ENCODE measurements around the gene TMEM98. TPM values are rescaled to one million over a fixed set of nuclear protein-coding genes. Genes with fewer than 3 reads are reported as not detected.
"Not testable (repeated sequence)": the region's sequence is repeated elsewhere in the genome, so short reads cannot be mapped to it uniquely, and the experiment has no call there.

The TMEM98 gene
- polyA plus RNA-seq, 1 donor (not counting 4 experiments of a cell fraction or from before 2014, with no cell fraction given): 66.8 TPM

GRCh38 chr17:32947736-32948135 lies 19.8 kb downstream of the TMEM98 start:
- H3K4me3 ChIP-seq (ENCODE audit: control insufficient read depth in 2 of 3, extremely low read depth in 1 of 3, insufficient read depth in 2 of 3, low read depth in 1 of 3, low read length in 3 of 3): no peak overlapping the region
- H3K27ac ChIP-seq (ENCODE audit: control insufficient read depth, insufficient read depth, low read length): no peak overlapping the region
- dilution Hi-C loops (cut with MboI; ENCODE audit: extremely low pct_ligation_motif_present, low sequenced_read_pairs): no loop called here
- no peak for TF ChIP-seq EZH2 (IDR thresholded peaks at IDR 0.05; ENCODE audit: low read length)
- no peak for TF ChIP-seq CTCF (optimal IDR thresholded peaks at IDR 0.05 in 1 of 3, IDR thresholded peaks at IDR 0.05 in 1 of 3, conservative IDR thresholded peaks at IDR 0.05 in 1 of 3; ENCODE audit: extremely low read depth in 1 of 3, insufficient read depth in 2 of 3, low read length in 3 of 3)
- no peaks in the 10 kb centered on the region for H3K9me1 ChIP-seq (ENCODE audit: control insufficient read depth, extremely low read depth, insufficient read depth, low read length)
- no peaks in the 10 kb centered on the region for H3K79me2 ChIP-seq (ENCODE audit: control insufficient read depth, insufficient read depth, low read length)
- DNase-seq (ENCODE audit: low read depth, low spot score): no peak
- no peak overlapping the region for H3K4me2 ChIP-seq (ENCODE audit: control insufficient read depth, extremely low read depth, insufficient read depth, low read depth, low read length)
- H3K27me3 ChIP-seq (ENCODE audit: control insufficient read depth, extremely low read depth, insufficient read depth, low read length): no peaks in the 10 kb centered on the region
- no peak overlapping the region for H3K9ac ChIP-seq (ENCODE audit: control insufficient read depth, extremely low read depth, insufficient read depth, low read length)
- no peak for FAIRE-seq
- H3K4me1 ChIP-seq (ENCODE audit: control insufficient read depth, extremely low read depth, insufficient read depth, low read length): peaks cover 11% of the 10 kb centered on the region
- H3K9me3 ChIP-seq (ENCODE audit: control insufficient read depth, low read depth, low read length): no peaks in the 10 kb centered on the region
- no peaks in the 10 kb centered on the region for H3K36me3 ChIP-seq (ENCODE audit: control insufficient read depth in 2 of 2, extremely low read depth in 1 of 2, insufficient read depth in 2 of 2, low read length in 2 of 2)
- no peaks in the 10 kb centered on the region for H4K20me1 ChIP-seq (ENCODE audit: control insufficient read depth, extremely low read depth, insufficient read depth, low read length)
- no peak overlapping the region for H2AFZ ChIP-seq (ENCODE audit: control insufficient read depth, low read length)

GRCh38 chr17:32949181-32949580 lies 21.2 kb downstream of the TMEM98 start:
- no peaks in the 10 kb centered on the region for H3K9me3 ChIP-seq (ENCODE audit: control insufficient read depth, low read depth, low read length)
- no peaks in the 10 kb centered on the region for H3K9me1 ChIP-seq (ENCODE audit: control insufficient read depth, extremely low read depth, insufficient read depth, low read length)
- no peaks in the 10 kb centered on the region for H3K36me3 ChIP-seq (ENCODE audit: control insufficient read depth in 2 of 2, extremely low read depth in 1 of 2, insufficient read depth in 2 of 2, low read length in 2 of 2)
- H3K9ac ChIP-seq (ENCODE audit: control insufficient read depth, extremely low read depth, insufficient read depth, low read length): no peak overlapping the region
- H2AFZ ChIP-seq (ENCODE audit: control insufficient read depth, low read length): no peak overlapping the region
- H3K79me2 ChIP-seq (ENCODE audit: control insufficient read depth, insufficient read depth, low read length): no peaks in the 10 kb centered on the region
- H3K4me1 ChIP-seq (ENCODE audit: control insufficient read depth, extremely low read depth, insufficient read depth, low read length): peaks cover 3% of the 10 kb centered on the region
- no peak for FAIRE-seq
- TF ChIP-seq EZH2 (IDR thresholded peaks at IDR 0.05; ENCODE audit: low read length) (no peak), CTCF (optimal IDR thresholded peaks at IDR 0.05 in 1 of 3, IDR thresholded peaks at IDR 0.05 in 1 of 3, conservative IDR thresholded peaks at IDR 0.05 in 1 of 3; ENCODE audit: extremely low read depth in 1 of 3, insufficient read depth in 2 of 3, low read length in 3 of 3) (no peak)
- H3K4me2 ChIP-seq (ENCODE audit: control insufficient read depth, extremely low read depth, insufficient read depth, low read depth, low read length): no peak overlapping the region
- no peaks in the 10 kb centered on the region for H4K20me1 ChIP-seq (ENCODE audit: control insufficient read depth, extremely low read depth, insufficient read depth, low read length)
- dilution Hi-C loops (cut with MboI; ENCODE audit: extremely low pct_ligation_motif_present, low sequenced_read_pairs): no loop called here
- peaks cover 2% of the 10 kb centered on the region for H3K27me3 ChIP-seq (ENCODE audit: control insufficient read depth, extremely low read depth, insufficient read depth, low read length)
- DNase-seq (ENCODE audit: low read depth, low spot score): no peak
- H3K27ac ChIP-seq (ENCODE audit: control insufficient read depth, insufficient read depth, low read length): no peak overlapping the region
- H3K4me3 ChIP-seq (ENCODE audit: control insufficient read depth in 2 of 3, extremely low read depth in 1 of 3, insufficient read depth in 2 of 3, low read depth in 1 of 3, low read length in 3 of 3): no peak overlapping the region

- H3K4me2 ChIP-seq (ENCODE audit: control insufficient read depth, extremely low read depth, insufficient read depth, low read depth, low read length); H3K27ac ChIP-seq (ENCODE audit: control insufficient read depth, insufficient read depth, low read length); H2AFZ ChIP-seq (ENCODE audit: control insufficient read depth, low read length); H3K36me3 ChIP-seq (ENCODE audit: control insufficient read depth in 2 of 2, extremely low read depth in 1 of 2, insufficient read depth in 2 of 2, low read length in 2 of 2); DNase-seq (ENCODE audit: low read depth, low spot score); dilution Hi-C loops (cut with MboI; ENCODE audit: extremely low pct_ligation_motif_present, low sequenced_read_pairs); H3K4me3 ChIP-seq (ENCODE audit: control insufficient read depth in 2 of 3, extremely low read depth in 1 of 3, insufficient read depth in 2 of 3, low read depth in 1 of 3, low read length in 3 of 3); H3K79me2 ChIP-seq (ENCODE audit: control insufficient read depth, insufficient read depth, low read length); H3K9me3 ChIP-seq (ENCODE audit: control insufficient read depth, low read depth, low read length); H3K27me3 ChIP-seq (ENCODE audit: control insufficient read depth, extremely low read depth, insufficient read depth, low read length); H3K9me1 ChIP-seq (ENCODE audit: control insufficient read depth, extremely low read depth, insufficient read depth, low read length); H4K20me1 ChIP-seq (ENCODE audit: control insufficient read depth, extremely low read depth, insufficient read depth, low read length); H3K4me1 ChIP-seq (ENCODE audit: control insufficient read depth, extremely low read depth, insufficient read depth, low read length); FAIRE-seq; H3K9ac ChIP-seq (ENCODE audit: control insufficient read depth, extremely low read depth, insufficient read depth, low read length): not testable (repeated sequence)
Observed at GRCh38 chr17:32952491-32952890, 24.5 kb downstream of the TMEM98 start.
